GM23338 (cell line): ENCODE results near the gene NGF. TPM values are rescaled to one million over a fixed set of nuclear protein-coding genes. Genes with fewer than 3 reads are reported as not detected.
A peak's percentile ranks its signal among the peaks of the same experiment; 100 is the strongest.

Experiments used
- ATAC-seq: fragments of 200-7000 bp; cut with Tn5 transposase; 3 replicates; pipeline ENCODE4 v1.9.1; 2020
- DNase-seq: peaks from one replicate; pipeline ENCODE4 v3.0.0-alpha.2; 2015; ENCODE audit warnings: low spot score
- H2AFZ ChIP-seq: fragments of 200-600 bp; sonication (generic); 2 replicates; pipeline ENCODE4 v1.8.0; 2016; ENCODE audit warnings: antibody characterized with exemption, mild to moderate bottlenecking, moderate library complexity
- H3F3A ChIP-seq: fragments of 200-600 bp; sonication (generic); replicated peaks from 2 replicates; pipeline ENCODE4 v1.8.0; 2017; ENCODE audit warnings: antibody characterized with exemption, mixed run types, low read depth
- H3K27ac ChIP-seq: fragments of 200-600 bp; sonication (generic); 2 replicates; pipeline ENCODE4 v1.6.1; 2016; ENCODE audit warnings: low read depth
- H3K27me3 ChIP-seq: fragments of 200-600 bp; sonication (generic); 2 replicates; pipeline ENCODE4 v1.8.0; 2016; ENCODE audit warnings: mild to moderate bottlenecking, mixed run types, moderate library complexity; ENCODE audit not compliant: insufficient read depth
- H3K36me3 ChIP-seq: fragments of 200-600 bp; sonication (generic); 2 replicates; pipeline ENCODE4 v1.8.0; 2016; ENCODE audit warnings: mild to moderate bottlenecking; ENCODE audit not compliant: insufficient read depth
- H3K4me1 ChIP-seq: fragments of 200-600 bp; sonication (generic); 2 replicates; pipeline ENCODE4 v1.8.0; 2016; ENCODE audit warnings: mild to moderate bottlenecking, moderate library complexity; ENCODE audit not compliant: insufficient read depth
- H3K4me2 ChIP-seq: fragments of 200-600 bp; sonication (generic); 2 replicates; pipeline ENCODE4 v1.7.1; 2017; ENCODE audit warnings: mixed run types
- H3K4me3 ChIP-seq: fragments of 200-600 bp; sonication (generic); 2 replicates; pipeline ENCODE4 v1.6.1; 2016; ENCODE audit warnings: mixed run types
- H3K79me2 ChIP-seq: fragments of 200-600 bp; sonication (generic); replicated peaks from 2 replicates; pipeline ENCODE4 v1.8.0; 2017; ENCODE audit warnings: mild to moderate bottlenecking; ENCODE audit not compliant: insufficient read depth
- H3K9me2 ChIP-seq: fragments of 200-600 bp; sonication (generic); 2 replicates; pipeline ENCODE4 v1.8.0; 2017; ENCODE audit not compliant: insufficient read depth
- H4K20me1 ChIP-seq: fragments of 200-600 bp; sonication (generic); replicated peaks from 2 replicates; pipeline ENCODE4 v1.8.0; 2017; ENCODE audit warnings: mild to moderate bottlenecking; ENCODE audit not compliant: insufficient read depth
- H3K27ac Mint-ChIP-seq: 2 replicates; pipeline ENCODE4 v1.8.0; 2020; ENCODE audit warnings: inconsistent platforms, mild to moderate bottlenecking, moderate library complexity, mixed read lengths
- H3K27me3 Mint-ChIP-seq: 3 replicates; pipeline ENCODE4 v1.8.0; 2022; ENCODE audit warnings: low read depth, mild to moderate bottlenecking, moderate library complexity, mixed read lengths, inconsistent platforms; ENCODE audit not compliant: insufficient read depth, poor library complexity
- H3K36me3 Mint-ChIP-seq: 3 replicates; pipeline ENCODE4 v1.8.0; 2021; ENCODE audit warnings: low read depth, mild to moderate bottlenecking, inconsistent platforms, moderate library complexity, mixed read lengths
- H3K4me1 Mint-ChIP-seq: 3 replicates; pipeline ENCODE4 v1.8.0; 2020; ENCODE audit warnings: mild to moderate bottlenecking, inconsistent platforms, mixed read lengths
- H3K4me3 Mint-ChIP-seq: 3 replicates; pipeline ENCODE4 v1.8.0; 2021; ENCODE audit warnings: moderate library complexity, mild to moderate bottlenecking, inconsistent platforms, mixed read lengths
- H3K9me3 Mint-ChIP-seq: 3 replicates; pipeline ENCODE4 v1.8.0; 2020; ENCODE audit warnings: moderate library complexity, mild to moderate bottlenecking, inconsistent platforms, mixed read lengths
- CREB1 ChIP-seq: fragments of 250-450 bp; sonication (Bioruptor Pico); IDR thresholded peaks from 2 replicates; pipeline ENCODE4 v1.5.0; 2020; ENCODE audit warnings: low read depth, mild to moderate bottlenecking, moderate library complexity
- EZH2 ChIP-seq: fragments of 200-600 bp; sonication (generic); IDR thresholded peaks from one replicate; pipeline ENCODE4 v1.8.0; 2017; ENCODE audit warnings: antibody characterized with exemption, mild to moderate bottlenecking, low read depth; ENCODE audit not compliant: unreplicated experiment
- EZH2phosphoT487 ChIP-seq: fragments of 200-600 bp; sonication (generic); IDR thresholded peaks from one replicate; pipeline ENCODE4 v1.8.1; 2018; ENCODE audit warnings: antibody characterized with exemption; ENCODE audit not compliant: unreplicated experiment
- JUNB ChIP-seq: IDR thresholded peaks from one replicate; pipeline ENCODE4 v1.6.1; 2016; ENCODE audit warnings: antibody characterized with exemption; ENCODE audit not compliant: unreplicated experiment
- NANOG ChIP-seq: IDR thresholded peaks from 2 replicates; pipeline ENCODE4 v1.6.1; 2016; ENCODE audit warnings: antibody characterized with exemption, borderline replicate concordance
- POLR2AphosphoS5 ChIP-seq: IDR thresholded peaks from 2 replicates; pipeline ENCODE4 v1.6.1; 2016; ENCODE audit warnings: antibody characterized with exemption, low read depth
- STAT1 ChIP-seq: IDR thresholded peaks from one replicate; pipeline ENCODE4 v1.6.1; 2016; ENCODE audit warnings: antibody characterized with exemption; ENCODE audit not compliant: unreplicated experiment
- ZNF114 ChIP-seq: fragments of 250-450 bp; sonication (Bioruptor Pico); IDR thresholded peaks from 2 replicates; pipeline ENCODE4 v1.5.0; 2020; ENCODE audit warnings: mild to moderate bottlenecking, moderate library complexity
- ZNF331 ChIP-seq: fragments of 250-450 bp; sonication (Bioruptor Pico); IDR thresholded peaks from 2 replicates; pipeline ENCODE4 v1.5.0; 2020; ENCODE audit warnings: low read depth, mild to moderate bottlenecking, moderate library complexity
- polyA plus RNA-seq: library from polyadenylated mRNA; unstranded; fragments of >200 nt; fragmentation: Nextera tagmentation; extraction: Ambion mirVana; gene quantifications from 2 replicates; pipeline ENCODE4 v1.2.1, GENCODE V29; 2016
- total RNA-seq: library from RNA; depleted of rRNA; stranded (reverse); fragments of >200 nt; shearing (Covaris generic); gene quantifications from 2 replicates; pipeline ENCODE4 v1.2.3, GENCODE V29; 2014
- TF ChIP-seq, protein P1 (sequence below), 2 experiments: fragments of 200-600 bp in 1 of 2; sonication (generic) in 1 of 2; conservative IDR thresholded peaks; 2 replicates each; pipeline versions ENCODE4 v1.5.1 to v1.6.1; 2016 to 2017; ENCODE audit warnings: antibody characterized with exemption in 2 of 2, low read depth in 2 of 2, mild to moderate bottlenecking in 2 of 2, moderate library complexity in 1 of 2
- TF ChIP-seq, protein P2 (sequence below): IDR thresholded peaks from 2 replicates; pipeline ENCODE4 v1.6.1; 2016; ENCODE audit warnings: antibody characterized with exemption
- TF ChIP-seq, protein P3 (sequence below): fragments of 250-450 bp; sonication (Bioruptor Pico); IDR thresholded peaks from 2 replicates; pipeline ENCODE4 v1.5.0; 2020; ENCODE audit warnings: mild to moderate bottlenecking, moderate library complexity
- TF ChIP-seq, protein P4 (sequence below): IDR thresholded peaks from one replicate; pipeline ENCODE4 v1.6.1; 2018; ENCODE audit warnings: antibody characterized with exemption; ENCODE audit not compliant: unreplicated experiment

The NGF gene
- total and polyA plus RNA-seq, 2 experiments from 2014 or later: 0.28 to 0.92 TPM

DNA sequence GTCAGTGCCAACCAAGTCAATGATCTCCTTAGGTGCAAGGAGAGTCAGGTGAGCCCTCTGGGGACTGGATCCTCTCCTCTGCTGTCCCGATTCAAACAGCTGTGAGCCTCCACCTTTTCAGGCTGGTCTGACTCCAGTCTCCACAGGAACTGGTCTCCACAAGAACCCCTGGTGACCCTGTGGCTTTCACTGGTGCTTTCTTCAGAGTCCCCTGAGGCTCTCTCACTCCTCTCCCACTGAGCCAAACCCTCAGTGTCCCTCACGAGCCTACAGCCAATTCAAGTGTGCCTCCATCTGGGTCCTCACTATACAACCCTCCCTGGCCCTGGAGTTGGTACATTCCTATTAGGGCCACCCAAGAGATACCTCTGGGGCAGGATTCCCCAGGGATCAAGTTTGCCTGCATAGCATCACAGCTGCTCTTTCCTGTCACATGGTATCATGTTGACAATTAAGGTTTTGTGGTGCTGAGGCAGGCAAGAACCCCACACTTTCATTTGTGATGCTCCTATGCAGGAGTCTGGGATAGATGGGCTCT is 5.2 kb upstream of the NGF start:
- Histone ChIP-seq H3K4me3 (no peak overlapping the region), H3K27ac (no peak overlapping the region), H3K36me3 (no peaks in the 10 kb centered on the region), H3K79me2 (no peaks in the 10 kb centered on the region), H3K4me2 (no peak overlapping the region), H3K4me1 (no peaks in the 10 kb centered on the region), H3K9me2 (peaks cover 12% of the 10 kb centered on the region), H4K20me1 (no peaks in the 10 kb centered on the region), H2AFZ (no peak overlapping the region), H3F3A (no peaks in the 10 kb centered on the region), H3K27me3 (peaks cover 39% of the 10 kb centered on the region)
- H3K36me3 Mint-ChIP-seq: no peaks in the 10 kb centered on the region
- ATAC-seq (no peak), DNase-seq (peak; percentile 26)
- H3K4me1 Mint-ChIP-seq: peaks cover 19% of the 10 kb centered on the region
- no peak overlapping the region for H3K4me3 Mint-ChIP-seq
- TF ChIP-seq POLR2AphosphoS5: no peak
- no peak for TF ChIP-seq STAT1
- TF ChIP-seq ZNF114 (CRISPR knock-in tag): no peak
- TF ChIP-seq JUNB: no peak
- TF ChIP-seq, protein P1, sequence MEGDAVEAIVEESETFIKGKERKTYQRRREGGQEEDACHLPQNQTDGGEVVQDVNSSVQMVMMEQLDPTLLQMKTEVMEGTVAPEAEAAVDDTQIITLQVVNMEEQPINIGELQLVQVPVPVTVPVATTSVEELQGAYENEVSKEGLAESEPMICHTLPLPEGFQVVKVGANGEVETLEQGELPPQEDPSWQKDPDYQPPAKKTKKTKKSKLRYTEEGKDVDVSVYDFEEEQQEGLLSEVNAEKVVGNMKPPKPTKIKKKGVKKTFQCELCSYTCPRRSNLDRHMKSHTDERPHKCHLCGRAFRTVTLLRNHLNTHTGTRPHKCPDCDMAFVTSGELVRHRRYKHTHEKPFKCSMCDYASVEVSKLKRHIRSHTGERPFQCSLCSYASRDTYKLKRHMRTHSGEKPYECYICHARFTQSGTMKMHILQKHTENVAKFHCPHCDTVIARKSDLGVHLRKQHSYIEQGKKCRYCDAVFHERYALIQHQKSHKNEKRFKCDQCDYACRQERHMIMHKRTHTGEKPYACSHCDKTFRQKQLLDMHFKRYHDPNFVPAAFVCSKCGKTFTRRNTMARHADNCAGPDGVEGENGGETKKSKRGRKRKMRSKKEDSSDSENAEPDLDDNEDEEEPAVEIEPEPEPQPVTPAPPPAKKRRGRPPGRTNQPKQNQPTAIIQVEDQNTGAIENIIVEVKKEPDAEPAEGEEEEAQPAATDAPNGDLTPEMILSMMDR (conservative IDR thresholded peaks at IDR 0.05; ENCODE audit: low read depth in 2 of 2): no peak
- TF ChIP-seq, protein P2, sequence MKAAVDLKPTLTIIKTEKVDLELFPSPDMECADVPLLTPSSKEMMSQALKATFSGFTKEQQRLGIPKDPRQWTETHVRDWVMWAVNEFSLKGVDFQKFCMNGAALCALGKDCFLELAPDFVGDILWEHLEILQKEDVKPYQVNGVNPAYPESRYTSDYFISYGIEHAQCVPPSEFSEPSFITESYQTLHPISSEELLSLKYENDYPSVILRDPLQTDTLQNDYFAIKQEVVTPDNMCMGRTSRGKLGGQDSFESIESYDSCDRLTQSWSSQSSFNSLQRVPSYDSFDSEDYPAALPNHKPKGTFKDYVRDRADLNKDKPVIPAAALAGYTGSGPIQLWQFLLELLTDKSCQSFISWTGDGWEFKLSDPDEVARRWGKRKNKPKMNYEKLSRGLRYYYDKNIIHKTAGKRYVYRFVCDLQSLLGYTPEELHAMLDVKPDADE: no peak
- no peak for TF ChIP-seq EZH2phosphoT487
- no peak for TF ChIP-seq EZH2
- TF ChIP-seq, protein P3, sequence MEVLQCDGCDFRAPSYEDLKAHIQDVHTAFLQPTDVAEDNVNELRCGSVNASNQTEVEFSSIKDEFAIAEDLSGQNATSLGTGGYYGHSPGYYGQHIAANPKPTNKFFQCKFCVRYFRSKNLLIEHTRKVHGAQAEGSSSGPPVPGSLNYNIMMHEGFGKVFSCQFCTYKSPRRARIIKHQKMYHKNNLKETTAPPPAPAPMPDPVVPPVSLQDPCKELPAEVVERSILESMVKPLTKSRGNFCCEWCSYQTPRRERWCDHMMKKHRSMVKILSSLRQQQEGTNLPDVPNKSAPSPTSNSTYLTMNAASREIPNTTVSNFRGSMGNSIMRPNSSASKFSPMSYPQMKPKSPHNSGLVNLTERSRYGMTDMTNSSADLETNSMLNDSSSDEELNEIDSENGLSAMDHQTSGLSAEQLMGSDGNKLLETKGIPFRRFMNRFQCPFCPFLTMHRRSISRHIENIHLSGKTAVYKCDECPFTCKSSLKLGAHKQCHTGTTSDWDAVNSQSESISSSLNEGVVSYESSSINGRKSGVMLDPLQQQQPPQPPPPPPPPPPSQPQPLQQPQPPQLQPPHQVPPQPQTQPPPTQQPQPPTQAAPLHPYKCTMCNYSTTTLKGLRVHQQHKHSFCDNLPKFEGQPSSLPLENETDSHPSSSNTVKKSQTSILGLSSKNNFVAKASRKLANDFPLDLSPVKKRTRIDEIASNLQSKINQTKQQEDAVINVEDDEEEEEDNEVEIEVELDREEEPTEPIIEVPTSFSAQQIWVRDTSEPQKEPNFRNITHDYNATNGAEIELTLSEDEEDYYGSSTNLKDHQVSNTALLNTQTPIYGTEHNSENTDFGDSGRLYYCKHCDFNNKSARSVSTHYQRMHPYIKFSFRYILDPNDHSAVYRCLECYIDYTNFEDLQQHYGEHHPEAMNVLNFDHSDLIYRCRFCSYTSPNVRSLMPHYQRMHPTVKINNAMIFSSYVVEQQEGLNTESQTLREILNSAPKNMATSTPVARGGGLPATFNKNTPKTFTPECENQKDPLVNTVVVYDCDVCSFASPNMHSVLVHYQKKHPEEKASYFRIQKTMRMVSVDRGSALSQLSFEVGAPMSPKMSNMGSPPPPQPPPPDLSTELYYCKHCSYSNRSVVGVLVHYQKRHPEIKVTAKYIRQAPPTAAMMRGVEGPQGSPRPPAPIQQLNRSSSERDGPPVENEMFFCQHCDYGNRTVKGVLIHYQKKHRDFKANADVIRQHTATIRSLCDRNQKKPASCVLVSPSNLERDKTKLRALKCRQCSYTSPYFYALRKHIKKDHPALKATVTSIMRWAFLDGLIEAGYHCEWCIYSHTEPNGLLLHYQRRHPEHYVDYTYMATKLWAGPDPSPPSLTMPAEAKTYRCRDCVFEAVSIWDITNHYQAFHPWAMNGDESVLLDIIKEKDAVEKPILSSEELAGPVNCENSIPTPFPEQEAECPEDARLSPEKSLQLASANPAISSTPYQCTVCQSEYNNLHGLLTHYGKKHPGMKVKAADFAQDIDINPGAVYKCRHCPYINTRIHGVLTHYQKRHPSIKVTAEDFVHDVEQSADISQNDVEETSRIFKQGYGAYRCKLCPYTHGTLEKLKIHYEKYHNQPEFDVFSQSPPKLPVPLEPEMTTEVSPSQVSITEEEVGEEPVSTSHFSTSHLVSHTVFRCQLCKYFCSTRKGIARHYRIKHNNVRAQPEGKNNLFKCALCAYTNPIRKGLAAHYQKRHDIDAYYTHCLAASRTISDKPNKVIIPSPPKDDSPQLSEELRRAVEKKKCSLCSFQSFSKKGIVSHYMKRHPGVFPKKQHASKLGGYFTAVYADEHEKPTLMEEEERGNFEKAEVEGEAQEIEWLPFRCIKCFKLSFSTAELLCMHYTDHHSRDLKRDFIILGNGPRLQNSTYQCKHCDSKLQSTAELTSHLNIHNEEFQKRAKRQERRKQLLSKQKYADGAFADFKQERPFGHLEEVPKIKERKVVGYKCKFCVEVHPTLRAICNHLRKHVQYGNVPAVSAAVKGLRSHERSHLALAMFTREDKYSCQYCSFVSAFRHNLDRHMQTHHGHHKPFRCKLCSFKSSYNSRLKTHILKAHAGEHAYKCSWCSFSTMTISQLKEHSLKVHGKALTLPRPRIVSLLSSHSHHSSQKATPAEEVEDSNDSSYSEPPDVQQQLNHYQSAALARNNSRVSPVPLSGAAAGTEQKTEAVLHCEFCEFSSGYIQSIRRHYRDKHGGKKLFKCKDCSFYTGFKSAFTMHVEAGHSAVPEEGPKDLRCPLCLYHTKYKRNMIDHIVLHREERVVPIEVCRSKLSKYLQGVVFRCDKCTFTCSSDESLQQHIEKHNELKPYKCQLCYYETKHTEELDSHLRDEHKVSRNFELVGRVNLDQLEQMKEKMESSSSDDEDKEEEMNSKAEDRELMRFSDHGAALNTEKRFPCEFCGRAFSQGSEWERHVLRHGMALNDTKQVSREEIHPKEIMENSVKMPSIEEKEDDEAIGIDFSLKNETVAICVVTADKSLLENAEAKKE (CRISPR knock-in tag): no peak
- no peak for TF ChIP-seq ZNF331 (CRISPR knock-in tag)
- TF ChIP-seq CREB1 (CRISPR knock-in tag): no peak
- TF ChIP-seq, protein P4, sequence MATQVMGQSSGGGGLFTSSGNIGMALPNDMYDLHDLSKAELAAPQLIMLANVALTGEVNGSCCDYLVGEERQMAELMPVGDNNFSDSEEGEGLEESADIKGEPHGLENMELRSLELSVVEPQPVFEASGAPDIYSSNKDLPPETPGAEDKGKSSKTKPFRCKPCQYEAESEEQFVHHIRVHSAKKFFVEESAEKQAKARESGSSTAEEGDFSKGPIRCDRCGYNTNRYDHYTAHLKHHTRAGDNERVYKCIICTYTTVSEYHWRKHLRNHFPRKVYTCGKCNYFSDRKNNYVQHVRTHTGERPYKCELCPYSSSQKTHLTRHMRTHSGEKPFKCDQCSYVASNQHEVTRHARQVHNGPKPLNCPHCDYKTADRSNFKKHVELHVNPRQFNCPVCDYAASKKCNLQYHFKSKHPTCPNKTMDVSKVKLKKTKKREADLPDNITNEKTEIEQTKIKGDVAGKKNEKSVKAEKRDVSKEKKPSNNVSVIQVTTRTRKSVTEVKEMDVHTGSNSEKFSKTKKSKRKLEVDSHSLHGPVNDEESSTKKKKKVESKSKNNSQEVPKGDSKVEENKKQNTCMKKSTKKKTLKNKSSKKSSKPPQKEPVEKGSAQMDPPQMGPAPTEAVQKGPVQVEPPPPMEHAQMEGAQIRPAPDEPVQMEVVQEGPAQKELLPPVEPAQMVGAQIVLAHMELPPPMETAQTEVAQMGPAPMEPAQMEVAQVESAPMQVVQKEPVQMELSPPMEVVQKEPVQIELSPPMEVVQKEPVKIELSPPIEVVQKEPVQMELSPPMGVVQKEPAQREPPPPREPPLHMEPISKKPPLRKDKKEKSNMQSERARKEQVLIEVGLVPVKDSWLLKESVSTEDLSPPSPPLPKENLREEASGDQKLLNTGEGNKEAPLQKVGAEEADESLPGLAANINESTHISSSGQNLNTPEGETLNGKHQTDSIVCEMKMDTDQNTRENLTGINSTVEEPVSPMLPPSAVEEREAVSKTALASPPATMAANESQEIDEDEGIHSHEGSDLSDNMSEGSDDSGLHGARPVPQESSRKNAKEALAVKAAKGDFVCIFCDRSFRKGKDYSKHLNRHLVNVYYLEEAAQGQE: no peak
- TF ChIP-seq NANOG: no peak
- H3K27me3 Mint-ChIP-seq: peaks cover 21% of the 10 kb centered on the region
- H3K27ac Mint-ChIP-seq: no peak overlapping the region
- H3K9me3 Mint-ChIP-seq: no peaks in the 10 kb centered on the region
